GM12891 (cell line): ENCODE data around the gene SLC27A3.

Source experiments
- POLR2A ChIP-seq: IDR thresholded peaks from 2 replicates; pipeline ENCODE4 v1.6.1; 2011; ENCODE audit warnings: low read depth, low read length, control low read depth
- TAF1 ChIP-seq: IDR thresholded peaks from 2 replicates; pipeline ENCODE4 v1.6.1; 2011; ENCODE audit warnings: low read depth, low read length, control low read depth

DNA sequence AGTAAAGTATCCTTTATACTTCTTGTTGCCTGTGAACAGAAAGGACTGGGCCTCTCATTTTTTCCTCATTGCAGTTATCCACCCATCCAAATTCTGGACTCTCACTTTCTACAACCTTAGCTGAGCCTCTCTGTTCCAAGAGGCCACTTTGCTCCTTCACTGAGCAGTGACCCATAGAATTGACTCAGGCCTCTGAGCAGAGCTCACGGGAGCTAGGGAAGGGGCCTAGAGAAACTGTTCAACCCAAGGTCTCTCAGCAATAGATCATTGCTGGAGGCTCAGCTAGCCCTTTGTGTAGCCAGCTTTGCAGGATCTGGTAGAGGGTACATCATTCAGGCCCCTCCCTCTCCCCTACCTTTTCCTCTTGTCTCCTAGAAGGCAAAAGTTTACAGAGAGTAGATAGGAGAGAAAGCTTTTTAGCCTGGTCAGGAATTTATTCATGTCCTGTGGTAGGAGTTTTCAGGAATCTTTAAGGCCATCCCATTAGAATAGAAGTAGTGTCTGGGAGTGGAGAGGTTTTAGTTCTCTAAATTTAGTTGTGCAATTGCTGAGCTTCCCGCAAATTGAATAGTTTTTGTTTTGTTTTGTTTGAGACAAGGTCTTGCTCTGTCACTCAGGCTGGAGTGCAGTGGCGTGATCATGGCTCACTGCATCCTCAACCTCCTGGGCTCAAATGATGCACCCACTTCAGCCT is 40.7 kb upstream of the SLC27A3 start:
- TF ChIP-seq TAF1, result no peak
- TF ChIP-seq POLR2A, result no peak
